NK-92 (cell line): ENCODE data around the gene ADAMTS17.

Source experiments
- DNase-seq: peaks from one replicate; lab custom pipeline; 2025; ENCODE audit not compliant: unreplicated experiment; lab: John Stamatoyannopoulos, UW

Gene ADAMTS17

DNA sequence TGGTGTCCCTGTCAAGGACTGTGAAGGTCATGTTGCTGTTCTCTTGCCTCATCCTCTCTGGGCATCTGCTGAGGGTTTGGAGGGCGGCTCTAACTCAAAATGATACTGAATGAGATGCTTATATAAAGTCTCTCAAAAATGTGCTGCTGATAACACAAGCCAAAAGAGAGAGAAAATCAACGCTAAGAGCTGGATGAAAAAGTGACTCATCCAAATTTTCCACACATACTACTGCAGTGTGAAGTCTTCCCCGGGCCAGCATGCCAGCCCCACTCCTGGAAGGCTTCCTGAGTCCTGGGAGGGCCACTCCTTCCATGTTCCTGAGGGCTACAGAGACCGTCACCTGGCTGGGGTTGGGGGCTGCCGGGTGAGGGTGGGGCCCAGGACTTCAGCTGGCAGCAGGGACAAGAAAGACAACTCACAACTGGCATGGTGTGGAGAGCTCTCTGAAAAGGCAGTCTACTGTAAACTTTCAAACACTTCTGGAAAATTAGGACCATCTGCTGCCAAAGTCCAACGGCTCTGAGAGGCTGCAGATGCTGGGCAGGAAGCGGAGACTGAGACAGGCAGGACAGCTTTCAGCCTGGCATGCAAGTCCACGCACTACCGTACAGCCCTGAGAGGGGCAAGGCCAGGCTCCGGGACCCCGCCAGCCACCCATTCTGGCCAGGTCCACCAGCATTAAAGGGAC, 200.3 kb downstream of the ADAMTS17 start:
- DNase-seq = no peak

DNA sequence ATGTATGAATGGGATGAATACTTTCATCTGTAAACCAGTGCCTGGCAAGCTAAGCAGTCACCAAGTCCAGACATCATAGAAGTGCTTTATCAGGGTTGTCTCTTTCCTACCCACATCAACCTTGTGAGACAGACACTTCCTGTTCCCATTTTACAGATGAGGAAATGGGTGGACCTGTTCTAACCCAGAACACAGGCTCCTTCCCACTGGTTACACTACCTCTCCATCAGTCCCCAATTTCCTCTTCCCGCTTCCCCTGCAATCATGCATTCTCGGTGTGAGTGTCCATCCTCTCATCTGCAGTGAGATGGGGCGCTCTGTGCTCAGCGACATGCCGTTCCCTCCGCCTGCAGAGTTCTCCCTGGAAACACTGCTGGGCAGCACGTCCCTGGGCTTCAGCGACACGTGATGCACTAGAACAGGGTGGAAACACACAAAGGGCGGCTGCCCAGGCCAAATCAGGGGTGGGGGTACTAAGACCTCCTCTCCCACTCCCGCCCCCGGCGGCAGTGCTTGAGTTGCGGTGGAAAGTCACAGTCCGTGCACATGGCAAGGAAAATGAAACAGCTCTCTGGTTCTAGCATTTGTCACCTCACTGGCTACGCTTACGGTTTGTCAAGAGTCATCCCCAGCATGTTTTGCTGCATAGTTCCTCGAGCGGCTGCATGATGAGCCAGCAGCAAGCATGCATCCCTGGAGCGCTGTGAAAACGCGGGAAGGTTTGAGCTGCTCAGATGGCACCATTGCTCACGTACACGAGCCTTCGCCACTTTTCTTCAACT, 201.1 kb downstream of the ADAMTS17 start:
- DNase-seq = no peak

DNA sequence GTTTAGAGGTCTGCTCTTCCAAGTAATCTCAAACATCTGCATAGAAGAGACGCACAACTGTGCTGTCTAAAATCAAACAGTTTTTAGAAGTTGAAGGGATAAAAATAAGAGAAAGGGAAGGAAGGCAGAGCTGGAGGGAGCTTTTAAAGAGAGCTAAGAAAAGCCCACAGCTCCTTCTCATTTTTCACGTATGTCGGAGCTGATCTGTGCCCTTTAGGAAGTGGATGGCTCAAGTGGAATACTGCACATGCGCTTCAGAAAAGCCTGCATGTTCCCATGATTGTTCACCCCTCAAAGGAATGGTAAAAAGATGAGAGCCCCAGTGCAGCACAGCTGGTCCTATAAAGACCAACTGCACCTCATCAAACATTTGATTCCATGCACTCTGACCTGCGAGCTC, 207.2 kb downstream of the ADAMTS17 start:
- no peak for DNase-seq

DNA sequence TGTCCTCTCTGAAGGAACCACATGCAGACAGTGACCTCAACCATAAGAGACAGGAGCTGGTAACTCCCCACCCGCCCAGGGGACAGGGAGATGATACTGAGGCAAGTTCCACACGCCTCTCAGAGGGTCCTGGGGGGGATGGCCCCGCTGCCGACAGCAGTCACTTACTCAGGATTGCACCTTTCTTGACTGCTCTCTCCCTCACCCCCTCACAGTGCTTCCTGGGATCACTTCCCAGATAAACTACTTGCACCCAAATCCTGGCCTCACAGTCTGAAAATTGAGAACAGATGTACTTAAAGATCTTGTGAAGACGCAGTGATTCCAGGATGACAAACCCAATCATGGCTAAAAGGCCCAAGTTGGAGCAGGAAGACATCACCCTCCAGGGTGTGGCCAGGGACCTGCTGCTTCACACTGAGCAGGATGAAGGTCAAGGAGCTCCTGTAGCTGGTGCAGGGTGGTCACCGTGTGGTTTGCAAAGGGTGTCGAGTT, 207.6 kb downstream of the ADAMTS17 start:
- no peak for DNase-seq

DNA sequence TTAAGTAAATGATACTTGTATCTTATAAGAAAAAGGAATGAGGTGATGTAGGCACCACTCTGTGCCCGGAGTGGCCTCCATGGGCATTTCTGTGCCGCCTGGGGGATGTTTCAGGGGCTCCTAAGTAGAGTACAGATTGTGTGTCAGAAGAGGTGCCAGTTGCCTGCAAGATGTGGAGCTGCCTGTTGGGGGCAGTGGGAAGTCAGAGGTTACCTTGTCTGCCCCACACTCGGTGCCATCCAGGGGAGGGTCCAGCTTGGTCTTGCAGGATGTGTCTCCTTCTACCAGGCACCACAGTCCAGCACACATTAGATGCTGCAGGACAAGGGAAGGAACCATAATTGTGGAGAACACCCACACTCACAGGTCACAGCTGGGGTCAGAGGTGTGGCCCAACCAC, 208.8 kb downstream of the ADAMTS17 start:
- no peak for DNase-seq

DNA sequence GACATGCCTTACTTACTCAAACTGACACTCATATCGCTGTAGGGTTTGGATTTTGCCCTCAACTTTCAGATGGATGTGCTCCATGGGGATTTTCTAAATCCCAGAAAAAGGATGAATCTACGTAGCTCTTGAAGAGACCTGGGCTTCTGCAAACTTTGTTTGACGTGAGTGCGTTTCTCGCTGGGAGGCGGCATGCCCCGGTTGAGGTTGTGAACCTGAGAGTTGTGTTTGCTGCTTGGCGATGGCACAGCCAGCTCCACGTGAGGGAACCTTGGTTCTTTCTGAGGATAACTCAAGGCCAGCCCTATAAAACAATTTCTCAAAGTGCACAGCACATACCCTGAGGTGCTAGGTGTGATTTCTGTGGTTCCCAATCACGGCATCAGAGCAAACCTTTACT, 209.5 kb downstream of the ADAMTS17 start:
- DNase-seq = no peak

DNA sequence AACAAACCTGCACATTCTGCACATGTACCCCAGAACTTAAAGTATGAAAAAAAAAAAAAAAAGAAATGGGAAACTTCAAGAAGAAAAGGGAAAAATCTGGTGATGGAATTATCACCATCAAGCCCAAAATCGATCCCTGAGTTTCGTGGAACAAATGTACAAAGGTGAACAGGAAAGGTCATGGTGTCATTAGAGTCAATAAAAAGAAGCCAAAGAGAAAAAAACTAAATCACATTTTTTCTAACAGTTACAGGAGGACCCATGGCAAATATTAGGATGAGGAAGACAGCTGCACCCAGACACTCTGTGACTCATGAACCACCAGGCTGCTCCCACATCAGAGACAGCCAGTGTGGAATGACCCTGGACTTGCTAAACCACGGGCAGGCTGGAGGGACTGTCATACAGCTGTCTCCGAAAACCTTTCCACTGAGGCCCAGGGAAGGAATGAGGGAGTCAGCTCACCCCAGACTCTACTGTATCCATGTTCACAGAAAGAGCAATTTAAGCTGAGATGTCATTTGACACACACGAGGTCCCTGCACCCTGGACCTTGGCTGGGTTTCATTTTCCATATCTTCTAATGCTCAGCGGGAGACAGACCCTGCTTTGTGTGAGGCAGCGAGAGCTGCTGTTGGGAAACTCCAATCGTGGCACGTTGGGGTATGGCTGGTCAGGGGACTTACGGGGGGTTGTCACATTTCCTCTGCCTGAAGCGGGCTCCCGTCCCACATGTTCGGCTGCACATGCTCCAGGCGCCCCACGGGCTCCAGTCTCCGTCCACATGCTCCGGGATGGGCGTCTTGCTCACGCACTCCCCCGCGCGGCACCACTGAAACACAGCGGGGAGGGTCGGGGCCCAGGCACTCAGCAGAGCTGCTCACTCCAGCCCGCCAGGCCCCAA, 210.2 kb downstream of the ADAMTS17 start:
- DNase-seq = no peak

DNA sequence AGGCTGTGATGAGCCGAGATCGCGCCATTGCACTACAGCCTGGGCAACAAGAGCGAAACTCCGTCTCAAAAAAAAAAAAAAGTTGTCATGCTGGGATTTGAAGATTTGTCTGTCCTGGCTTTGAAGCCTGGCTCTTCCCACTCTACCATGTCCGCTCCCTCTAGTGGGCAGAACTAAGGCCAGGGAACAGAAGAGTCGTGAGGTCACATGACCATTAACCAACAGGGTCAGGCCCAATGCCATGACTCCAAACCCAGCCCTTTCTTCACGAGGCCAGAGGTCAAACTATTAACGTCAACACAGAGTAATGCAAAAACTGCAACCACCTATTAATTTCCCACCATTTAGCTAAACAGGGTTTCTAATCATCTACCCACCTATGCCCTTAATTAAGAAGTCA, 212.1 kb downstream of the ADAMTS17 start:
- DNase-seq = no peak

DNA sequence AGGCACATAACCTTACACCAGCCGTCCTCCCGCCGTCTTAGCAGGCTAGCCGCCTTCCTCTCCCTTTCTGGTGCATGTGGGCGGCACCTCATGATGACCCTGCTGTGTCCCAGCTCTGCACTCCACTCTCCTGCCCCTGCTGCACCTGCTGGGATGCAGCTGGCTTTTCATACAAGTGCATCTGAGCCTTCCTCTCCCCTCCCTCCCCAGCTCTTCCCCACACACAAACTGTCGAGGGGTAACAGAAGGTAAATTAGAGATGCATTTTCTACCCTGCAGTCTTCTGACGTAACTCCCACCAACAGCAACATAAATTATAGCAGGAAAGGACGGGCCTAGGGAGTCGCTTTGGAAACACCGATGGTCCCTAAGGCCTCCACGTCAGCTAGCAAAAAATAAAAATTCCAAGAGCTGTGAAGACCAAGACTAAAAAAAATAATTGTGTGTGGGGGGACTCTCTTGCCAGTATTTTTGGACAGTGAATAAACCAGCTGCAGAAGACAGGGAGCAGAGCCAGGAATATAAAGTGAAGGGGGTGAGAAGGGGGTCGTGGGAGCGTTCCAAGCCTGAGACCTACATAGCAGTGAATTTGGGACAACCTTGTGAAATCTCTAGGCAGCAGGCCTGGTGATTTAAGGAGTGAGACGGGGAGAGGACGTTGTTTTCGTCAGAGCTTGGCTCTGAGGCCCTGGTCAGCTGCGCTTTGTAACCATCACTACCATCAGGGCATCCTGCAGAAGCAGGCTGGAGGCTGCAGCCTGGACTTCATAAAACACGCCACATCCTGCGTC, 216.2 kb downstream of the ADAMTS17 start:
- no peak for DNase-seq

DNA sequence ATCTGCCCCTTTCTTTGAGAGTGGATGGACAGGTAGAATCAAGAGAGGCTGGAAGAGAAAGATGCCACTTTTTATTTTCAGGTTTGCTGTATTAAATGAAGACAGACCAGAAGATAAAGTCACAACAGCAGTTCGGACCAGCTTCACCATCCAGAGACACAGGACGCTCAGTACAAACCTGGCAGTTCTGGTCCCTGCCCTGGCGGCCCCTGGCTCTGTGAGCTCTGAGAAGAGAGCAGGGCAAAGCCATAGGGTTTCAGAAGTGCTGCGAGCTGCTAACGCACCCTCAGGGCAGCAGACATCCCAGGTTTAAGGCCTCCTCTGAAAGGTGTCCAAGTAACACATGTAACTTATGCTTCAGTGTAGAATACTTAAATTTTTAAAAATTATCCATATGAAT, 216.8 kb downstream of the ADAMTS17 start:
- DNase-seq = no peak

DNA sequence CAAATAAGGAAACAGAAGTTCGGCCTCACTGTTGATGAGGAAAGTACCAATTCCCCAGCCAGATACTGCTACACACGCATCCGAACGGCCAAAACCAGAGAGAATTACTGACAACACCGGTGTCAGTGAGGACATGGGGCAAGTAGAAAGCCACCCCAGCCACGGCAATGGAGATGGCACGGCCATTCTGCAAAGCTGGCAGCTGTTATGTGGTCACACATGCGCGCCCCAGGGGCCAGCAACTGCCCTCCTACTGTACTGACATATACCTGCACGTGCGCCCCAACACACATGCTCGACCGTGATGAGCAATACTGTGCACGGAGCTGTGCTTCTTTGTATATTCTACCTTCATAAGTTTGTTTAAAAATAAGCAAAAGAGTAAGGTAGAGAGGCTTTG, 217.4 kb downstream of the ADAMTS17 start:
- DNase-seq = no peak

DNA sequence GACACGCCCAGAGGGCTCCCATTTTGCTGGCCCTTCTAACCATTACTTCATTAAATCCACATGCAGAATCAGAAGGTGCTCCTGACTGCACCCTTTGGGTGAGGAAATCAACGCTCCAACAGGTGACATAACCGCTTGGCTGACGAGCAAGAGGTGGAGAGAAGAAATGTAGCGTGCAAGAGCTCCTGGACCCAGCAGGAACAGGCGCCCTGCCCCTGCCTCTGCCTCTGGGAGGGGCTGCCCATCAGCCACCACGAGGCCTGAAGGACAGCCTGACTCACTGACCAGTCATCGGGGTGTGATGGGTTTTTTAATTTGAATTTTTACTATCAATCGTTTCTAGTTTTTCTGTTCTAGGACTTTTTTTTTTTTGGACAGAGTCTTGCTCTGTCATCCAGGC, 218.2 kb downstream of the ADAMTS17 start:
- DNase-seq = no peak

DNA sequence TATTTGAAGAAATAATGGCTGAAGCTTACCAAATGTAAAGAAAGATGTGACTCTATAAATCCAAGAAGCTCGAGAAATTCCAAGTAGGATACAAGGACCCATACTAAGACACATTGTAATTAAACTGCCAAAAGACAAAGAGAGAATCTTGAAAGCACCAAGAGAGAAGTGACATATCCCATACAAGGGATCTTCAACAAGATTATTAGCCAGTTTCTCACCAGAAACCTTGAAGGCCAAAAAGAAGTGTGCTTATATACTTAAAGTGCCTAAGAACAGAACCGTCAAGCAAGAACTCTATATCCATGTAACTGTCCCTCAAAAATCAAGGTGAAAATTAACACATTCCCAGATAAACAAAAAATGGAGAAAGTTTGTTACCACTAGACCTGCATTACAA, 220.5 kb downstream of the ADAMTS17 start:
- DNase-seq = no peak

DNA sequence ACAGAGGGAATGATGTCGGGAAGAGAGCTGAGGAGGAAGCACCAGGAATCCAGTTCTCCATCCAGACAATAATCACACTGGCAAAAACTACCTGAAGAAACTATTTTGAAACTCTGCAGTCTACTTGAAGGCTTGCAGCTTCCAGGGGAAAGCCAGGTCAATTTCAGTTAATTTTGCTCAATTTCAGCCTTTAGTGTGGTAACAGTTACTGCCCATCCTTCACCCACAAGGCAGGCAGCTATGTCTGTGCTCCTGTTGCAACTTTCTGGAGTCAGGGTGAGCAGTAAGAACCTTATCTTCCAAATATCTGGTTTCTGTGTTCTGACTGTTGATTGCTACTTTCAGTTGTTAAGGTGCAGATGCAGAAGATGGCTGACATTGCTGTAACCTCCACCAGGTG, 221.7 kb downstream of the ADAMTS17 start:
- DNase-seq = no peak

DNA sequence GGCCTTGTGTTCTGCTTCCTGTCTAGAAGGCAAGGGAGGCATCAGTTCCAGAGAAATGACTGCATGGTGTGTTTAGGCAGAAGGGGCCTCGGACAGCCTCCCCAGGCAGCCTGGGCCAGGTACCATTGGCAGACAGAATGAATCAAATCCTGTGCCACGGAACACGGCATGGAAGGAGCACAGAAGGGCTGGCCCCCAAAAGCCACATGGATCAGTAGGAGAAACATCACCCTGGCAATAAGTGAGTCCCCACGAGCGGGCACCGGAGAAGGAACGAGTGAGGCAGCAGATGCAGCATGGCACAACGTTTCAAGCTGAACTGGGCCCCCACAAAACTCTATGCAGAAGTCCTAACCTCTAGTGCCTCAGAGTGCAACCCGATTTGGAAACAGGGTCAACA, 223.2 kb downstream of the ADAMTS17 start:
- no peak for DNase-seq

DNA sequence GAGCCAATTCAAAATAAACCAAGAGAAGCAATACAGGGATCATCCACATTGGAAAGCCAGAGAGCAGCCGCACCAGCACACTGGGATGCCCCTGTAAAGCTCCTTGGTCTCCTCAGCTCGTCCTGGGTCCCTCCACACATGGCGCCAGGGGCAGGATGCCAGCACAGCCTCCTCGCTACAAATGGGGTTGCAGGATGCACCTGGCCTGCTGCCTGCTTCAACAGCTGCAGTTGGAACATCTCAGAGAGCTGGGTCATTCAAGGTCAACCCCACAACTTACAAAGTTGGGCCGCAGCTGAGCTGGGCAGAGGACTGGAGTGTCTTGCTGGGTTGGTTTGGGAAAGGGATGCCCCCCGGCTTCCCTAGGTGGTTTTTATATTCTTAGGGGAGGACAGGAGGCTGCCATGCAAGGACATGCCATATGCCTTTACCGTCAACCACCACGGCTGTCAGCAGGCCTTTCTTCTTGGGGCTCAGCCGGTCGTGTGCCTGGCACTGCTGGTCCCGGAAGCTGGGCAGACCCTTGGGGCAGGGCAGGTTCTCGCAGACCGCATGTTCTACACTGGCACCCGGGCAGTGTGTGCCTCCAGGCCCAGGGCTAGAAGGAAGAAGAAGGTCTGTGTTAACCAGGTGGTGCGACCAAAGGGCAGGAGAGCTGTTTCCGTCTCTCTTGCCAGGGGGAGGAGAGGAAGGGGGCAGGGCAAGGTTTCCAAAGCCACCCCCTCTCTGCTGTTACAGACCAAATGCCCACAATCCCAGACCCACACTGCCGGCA, 225.2 kb downstream of the ADAMTS17 start:
- no peak for DNase-seq

DNA sequence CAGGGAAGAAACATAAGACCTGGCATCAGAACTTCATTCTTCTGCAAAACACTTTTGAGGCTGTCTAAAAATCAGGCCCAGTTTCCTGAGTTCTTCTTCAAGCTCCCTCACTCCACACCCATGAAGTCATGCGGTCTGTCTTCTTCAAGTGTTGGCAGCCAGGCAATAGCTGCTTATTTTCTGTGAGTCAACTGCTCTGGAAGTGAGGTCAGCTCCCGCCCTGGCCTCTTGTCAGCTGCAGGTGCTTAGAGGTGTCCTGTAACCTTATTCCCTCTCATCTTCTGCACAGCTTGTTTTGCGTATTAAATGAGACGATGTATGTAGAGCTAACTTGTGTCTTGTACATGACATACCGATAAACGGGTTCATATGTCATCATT, 226.1 kb downstream of the ADAMTS17 start:
- DNase-seq = no peak

DNA sequence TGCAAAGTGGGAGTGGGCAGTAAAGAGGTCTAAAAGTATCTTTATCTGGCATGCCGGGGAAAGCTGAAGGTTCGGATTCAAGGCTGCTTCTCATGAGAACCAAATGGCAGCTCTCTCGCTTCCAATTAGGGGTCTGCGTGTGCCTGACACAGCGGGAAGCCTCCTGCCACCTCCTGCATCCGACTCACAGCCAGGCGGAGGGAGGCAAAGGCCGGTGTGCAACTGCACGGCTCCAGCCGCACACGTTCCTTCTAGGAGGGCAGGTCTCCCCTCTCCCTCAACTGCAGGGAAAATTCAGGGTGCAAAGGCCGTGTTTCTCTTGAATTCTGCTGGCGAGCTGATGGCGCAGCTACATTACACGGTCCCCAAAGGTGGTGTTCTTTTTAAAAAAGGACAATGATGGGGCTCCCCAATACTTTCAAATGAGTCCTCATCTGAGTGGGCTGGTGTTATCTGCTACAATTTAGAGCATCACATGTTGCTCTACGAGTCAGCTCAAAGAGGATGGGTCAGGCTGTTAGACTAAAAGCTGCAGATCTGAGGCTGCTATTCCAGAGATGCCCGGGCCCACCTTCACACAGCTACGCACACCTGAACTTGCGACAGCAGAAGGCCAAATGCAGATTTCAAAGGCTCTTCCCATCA, 226.6 kb downstream of the ADAMTS17 start:
- DNase-seq = no peak

DNA sequence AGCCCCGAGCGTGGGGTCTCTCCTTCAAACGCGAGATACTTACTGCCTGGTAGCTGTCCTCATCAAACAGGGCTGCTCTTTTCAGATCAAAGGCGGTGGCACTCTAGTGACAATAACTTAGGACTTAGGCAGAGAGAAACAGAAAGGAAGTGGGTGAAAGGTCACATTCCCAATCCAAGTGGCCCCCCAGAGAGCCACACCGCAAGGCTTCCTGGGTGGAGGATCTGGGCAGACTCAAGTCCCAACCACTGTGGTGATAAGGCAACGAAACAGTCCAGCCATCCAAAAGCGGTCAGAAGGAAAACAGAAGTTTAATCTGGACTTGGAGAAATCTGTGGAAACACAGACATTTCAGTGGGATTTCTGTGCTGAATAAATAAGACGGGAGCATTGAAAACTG, 227.2 kb downstream of the ADAMTS17 start:
- no peak for DNase-seq

DNA sequence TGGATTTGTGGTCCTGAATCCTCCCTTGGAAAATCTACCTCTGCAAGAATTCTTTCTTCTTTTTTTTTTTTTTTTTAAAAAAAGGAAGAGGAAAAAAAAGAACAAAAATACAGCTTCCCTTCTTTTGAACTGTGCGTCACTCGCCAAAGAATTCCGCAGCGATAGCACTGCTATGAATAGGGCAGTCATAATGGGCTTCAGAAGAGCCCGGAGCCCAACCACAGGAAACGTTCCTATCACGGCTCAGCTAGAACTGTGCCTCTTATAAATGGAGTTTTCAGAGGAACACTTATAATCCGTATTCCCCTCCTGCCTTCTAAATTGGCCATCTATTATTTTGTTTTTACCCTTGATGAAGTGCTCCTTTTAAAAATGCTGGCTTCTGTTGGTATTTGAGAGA, 227.7 kb downstream of the ADAMTS17 start:
- DNase-seq = no peak
